Tibial nerve (tissue), 4 donors: ENCODE data around the gene CRYAA.

Source experiments
- CTCF ChIP-seq, 5 experiments: fragments of 200-600 bp in 3 of 5; fragments of 450-650 bp in 2 of 5; sonication (generic) in 3 of 5; IDR thresholded peaks; one replicate each; pipeline ENCODE4 v1.5.1; 2016 to 2019; ENCODE audit warnings: antibody characterized with exemption in 5 of 5, mild to moderate bottlenecking in 3 of 5, moderate library complexity in 2 of 5
- EP300 ChIP-seq, 2 donors: sonication (generic); formaldehyde crosslinking; IDR thresholded peaks; one replicate each; pipeline ENCODE4 v1.6.1; 2017; ENCODE audit warnings: antibody characterized with exemption in 2 of 2, mild to moderate bottlenecking in 1 of 2
- POLR2A ChIP-seq, 2 donors: fragments of 450-650 bp; IDR thresholded peaks; one replicate each; pipeline ENCODE4 v1.6.1; 2017; ENCODE audit warnings: antibody characterized with exemption in 2 of 2, mild to moderate bottlenecking in 2 of 2, moderate library complexity in 2 of 2

- TF ChIP-seq CTCF (IDR thresholded peaks at IDR 0.05) (no peak), POLR2A (IDR thresholded peaks at IDR 0.05) (no peak), EP300 (IDR thresholded peaks at IDR 0.05) (no peak)
These were observed 18.9 kb downstream of the CRYAA start for GRCh38 chr21:43187715-43188114.
